OCI-LY1 (cell line): Measurements from ENCODE around the gene AQP12A.

Experiments used
- EZH2 ChIP-seq: fragments of 200-600 bp; sonication (generic), shearing (Covaris generic); IDR thresholded peaks from 2 replicates; pipeline ENCODE4 v1.8.0; 2017; ENCODE audit warnings: borderline replicate concordance, mixed run types, mild to moderate bottlenecking, antibody characterized with exemption, low read length, moderate library complexity, mixed read lengths
- TF ChIP-seq, protein P1 (sequence below): fragments of 200-600 bp; sonication (generic), shearing (Covaris generic); IDR thresholded peaks from 2 replicates; pipeline ENCODE4 v1.5.1; 2017; ENCODE audit warnings: mild to moderate bottlenecking, antibody characterized with exemption, low read length, moderate library complexity, mixed read lengths

DNA sequence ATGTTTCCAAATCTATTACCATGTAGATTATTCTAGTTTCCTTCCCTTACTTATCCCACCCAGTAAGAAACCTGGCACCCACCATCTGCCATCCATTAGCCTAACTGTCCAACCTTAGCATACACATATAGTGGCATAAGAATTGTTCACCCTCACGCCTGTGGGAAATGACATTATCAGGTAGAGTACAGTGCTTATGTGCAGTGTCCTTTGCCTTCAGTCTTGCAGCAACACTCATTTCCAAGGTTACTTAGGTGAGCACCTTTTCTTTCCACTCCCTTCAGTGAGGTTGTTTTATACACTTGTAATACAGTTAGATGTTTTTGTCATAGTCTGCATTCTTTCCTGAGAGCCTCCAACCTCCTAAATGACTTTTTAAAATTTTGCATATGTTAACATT lies 27.0 kb upstream of the AQP12A start:
- TF ChIP-seq, protein P1, sequence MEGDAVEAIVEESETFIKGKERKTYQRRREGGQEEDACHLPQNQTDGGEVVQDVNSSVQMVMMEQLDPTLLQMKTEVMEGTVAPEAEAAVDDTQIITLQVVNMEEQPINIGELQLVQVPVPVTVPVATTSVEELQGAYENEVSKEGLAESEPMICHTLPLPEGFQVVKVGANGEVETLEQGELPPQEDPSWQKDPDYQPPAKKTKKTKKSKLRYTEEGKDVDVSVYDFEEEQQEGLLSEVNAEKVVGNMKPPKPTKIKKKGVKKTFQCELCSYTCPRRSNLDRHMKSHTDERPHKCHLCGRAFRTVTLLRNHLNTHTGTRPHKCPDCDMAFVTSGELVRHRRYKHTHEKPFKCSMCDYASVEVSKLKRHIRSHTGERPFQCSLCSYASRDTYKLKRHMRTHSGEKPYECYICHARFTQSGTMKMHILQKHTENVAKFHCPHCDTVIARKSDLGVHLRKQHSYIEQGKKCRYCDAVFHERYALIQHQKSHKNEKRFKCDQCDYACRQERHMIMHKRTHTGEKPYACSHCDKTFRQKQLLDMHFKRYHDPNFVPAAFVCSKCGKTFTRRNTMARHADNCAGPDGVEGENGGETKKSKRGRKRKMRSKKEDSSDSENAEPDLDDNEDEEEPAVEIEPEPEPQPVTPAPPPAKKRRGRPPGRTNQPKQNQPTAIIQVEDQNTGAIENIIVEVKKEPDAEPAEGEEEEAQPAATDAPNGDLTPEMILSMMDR: no peak
- no peak for TF ChIP-seq EZH2
